Measurements from ENCODE around the gene CDH1.
"Not testable (repeated sequence)": the region's sequence is repeated elsewhere in the genome, so short reads cannot be mapped to it uniquely, and the experiment has no call there.

The CDH1 gene

GRCh38 chr16:68762996-68763756 lies 26.1 kb downstream of the CDH1 start:
- DNase-seq (ENCODE audit: low read depth), result no peak

GRCh38 chr16:68764862-68765261 lies 27.8 kb downstream of the CDH1 start:
- no peak for DNase-seq (ENCODE audit: low read depth)

GRCh38 chr16:68767581-68767980 lies 30.5 kb downstream of the CDH1 start:
- DNase-seq (ENCODE audit: low read depth), result no peak

- no peak for DNase-seq (ENCODE audit: low read depth)
Observed at GRCh38 chr16:68768175-68768574, 31.1 kb downstream of the CDH1 start.

GRCh38 chr16:68768771-68769170 lies 31.7 kb downstream of the CDH1 start:
- DNase-seq (ENCODE audit: low read depth), result no peak

- DNase-seq (ENCODE audit: low read depth), result no peak
Observed at GRCh38 chr16:68770671-68771070, 33.6 kb downstream of the CDH1 start.

GRCh38 chr16:68772030-68772681 lies 35.1 kb downstream of the CDH1 start:
- DNase-seq (ENCODE audit: low read depth), result no peak

- DNase-seq (ENCODE audit: low read depth), result no peak
Observed at GRCh38 chr16:68772871-68773270, 35.8 kb downstream of the CDH1 start.

GRCh38 chr16:68774982-68775634 lies 38.0 kb downstream of the CDH1 start:
- no peak for DNase-seq (ENCODE audit: low read depth)

GRCh38 chr16:68776821-68777485 lies 39.9 kb downstream of the CDH1 start:
- no peak for DNase-seq (ENCODE audit: low read depth)

GRCh38 chr16:68778551-68779231 lies 41.6 kb downstream of the CDH1 start:
- no peak for DNase-seq (ENCODE audit: low read depth)

- no peak for DNase-seq (ENCODE audit: low read depth)
Observed at GRCh38 chr16:68779891-68780290, 42.8 kb downstream of the CDH1 start.

GRCh38 chr16:68781784-68782183 lies 44.7 kb downstream of the CDH1 start:
- no peak for DNase-seq (ENCODE audit: low read depth)

GRCh38 chr16:68782198-68783174 lies 45.4 kb downstream of the CDH1 start:
- DNase-seq (ENCODE audit: low read depth), result no peak

GRCh38 chr16:68784226-68784625 lies 47.1 kb downstream of the CDH1 start:
- no peak for DNase-seq (ENCODE audit: low read depth)

GRCh38 chr16:68784721-68785120 lies 47.6 kb downstream of the CDH1 start:
- no peak for DNase-seq (ENCODE audit: low read depth)

GRCh38 chr16:68785715-68786114 lies 48.6 kb downstream of the CDH1 start:
- DNase-seq (ENCODE audit: low read depth), result no peak

GRCh38 chr16:68786685-68787418 lies 49.8 kb downstream of the CDH1 start:
- no peak for DNase-seq (ENCODE audit: low read depth)

GRCh38 chr16:68787419-68787807 lies 50.3 kb downstream of the CDH1 start:
- not testable (repeated sequence) for DNase-seq (ENCODE audit: low read depth)

- DNase-seq (ENCODE audit: low read depth), result no peak
Observed at GRCh38 chr16:68790130-68790761, 53.2 kb downstream of the CDH1 start.

Measured in stimulated activated CD8-positive, alpha-beta memory T cell treated with anti-CD3 and anti-CD28 coated beads, Interleukin-12 subunit alpha, Interleukin-12 subunit beta, amount 100 ng/mL, for 1 hour (primary cell).